HepG2 (cell line): Measurements from ENCODE around the gene RNU6-1. TPM values are rescaled to one million over a fixed set of nuclear protein-coding genes. Genes with fewer than 3 reads are reported as not detected.

ENCODE experiments used
- AGO1 ChIP-seq: fragments of 200-400 bp; formaldehyde crosslinking; IDR thresholded peaks from 2 replicates; pipeline ENCODE4 v1.6.1; 2017; ENCODE audit warnings: mild to moderate bottlenecking, low read depth, low read length, moderate library complexity; ENCODE audit not compliant: poor library complexity, severe bottlenecking
- CCAR2 ChIP-seq: fragments of 200-400 bp; formaldehyde crosslinking; optimal IDR thresholded peaks from 2 replicates; pipeline ENCODE3; 2018; ENCODE audit warnings: low read depth, mild to moderate bottlenecking, low read length, moderate library complexity
- CHCHD3 ChIP-seq: sonication (generic); formaldehyde crosslinking; IDR thresholded peaks from 2 replicates; pipeline ENCODE4 v1.8.0; 2022; ENCODE audit warnings: mild to moderate bottlenecking, missing genetic modification reagents, moderate library complexity
- FUBP1 ChIP-seq: sonication (generic); formaldehyde crosslinking; IDR thresholded peaks from 2 replicates; pipeline ENCODE4 v1.5.1; 2020; ENCODE audit warnings: missing genetic modification reagents, mild to moderate bottlenecking, borderline replicate concordance
- HDAC6 ChIP-seq: fragments of 200-600 bp; sonication (generic); IDR thresholded peaks from 2 replicates; pipeline ENCODE4 v1.7.0; 2017; ENCODE audit warnings: mild to moderate bottlenecking, antibody characterized with exemption, low read length, low read depth
- HMGXB4 ChIP-seq, 2 experiments: sonication (generic) in 1 of 2; formaldehyde crosslinking in 1 of 2; IDR thresholded peaks; 2 replicates each; pipeline versions ENCODE4 v1.4.0 to v1.6.1; 2018 to 2020; ENCODE audit warnings: missing genetic modification reagents in 2 of 2, borderline replicate concordance in 1 of 2, low read depth in 1 of 2, mild to moderate bottlenecking in 1 of 2, missing biosample characterization in 1 of 2
- IRF2 ChIP-seq: IDR thresholded peaks from 2 replicates; pipeline ENCODE4 v1.6.1; 2018; ENCODE audit warnings: missing genetic modification reagents, missing compliant biosample characterization
- POLR2G ChIP-seq: fragments of 200-400 bp; formaldehyde crosslinking; IDR thresholded peaks from 2 replicates; pipeline ENCODE4 v1.6.1; 2018; ENCODE audit warnings: mild to moderate bottlenecking, low read depth, low read length, moderate library complexity
- REL ChIP-seq: sonication (generic); formaldehyde crosslinking; conservative IDR thresholded peaks from 2 replicates; pipeline ENCODE4 v1.8.0; 2022; ENCODE audit warnings: mild to moderate bottlenecking, missing genetic modification reagents, moderate library complexity
- SRSF1 ChIP-seq: fragments of 200-400 bp; formaldehyde crosslinking; optimal IDR thresholded peaks from 2 replicates; pipeline ENCODE3; 2017; ENCODE audit warnings: mild to moderate bottlenecking, low read depth, low read length, moderate library complexity
- ZFYVE20 ChIP-seq: sonication (generic); formaldehyde crosslinking; IDR thresholded peaks from 2 replicates; pipeline ENCODE4 v1.8.0; 2023; ENCODE audit warnings: low read depth, mild to moderate bottlenecking, moderate library complexity, missing genetic modification reagents, borderline replicate concordance
- ZMYM4 ChIP-seq: sonication (generic); formaldehyde crosslinking; IDR thresholded peaks from 2 replicates; pipeline ENCODE4 v1.8.1; 2023; ENCODE audit warnings: mild to moderate bottlenecking, missing genetic modification reagents
- ZNF12 ChIP-seq: sonication (generic); formaldehyde crosslinking; IDR thresholded peaks from 2 replicates; pipeline ENCODE4 v1.5.0; 2020; ENCODE audit warnings: missing genetic modification reagents
- ZNF253 ChIP-seq: sonication (generic); formaldehyde crosslinking; IDR thresholded peaks from 2 replicates; pipeline ENCODE4 v1.8.0; 2022; ENCODE audit warnings: mild to moderate bottlenecking, missing genetic modification reagents, borderline replicate concordance
- ZNF543 ChIP-seq: sonication (generic); formaldehyde crosslinking; IDR thresholded peaks from 2 replicates; pipeline ENCODE4 v1.4.0; 2020; ENCODE audit warnings: mild to moderate bottlenecking, missing genetic modification reagents
- ZNF691 ChIP-seq: sonication (generic); formaldehyde crosslinking; IDR thresholded peaks from 2 replicates; pipeline ENCODE4 v1.4.0; 2020; ENCODE audit warnings: missing genetic modification reagents, low read depth, mild to moderate bottlenecking, borderline replicate concordance
- ZNF800 ChIP-seq: sonication (generic); formaldehyde crosslinking; IDR thresholded peaks from 2 replicates; pipeline ENCODE4 v1.4.0; 2020; ENCODE audit warnings: missing genetic modification reagents
- polyA plus RNA-seq, 8 experiments: library from polyadenylated mRNA; depleted of rRNA in 3 of 8; stranded (reverse) in 7 of 8; unstranded in 1 of 8; fragments of >200 nt; fragmentation: Illumina TruSeq in 4 of 8; extraction: Trizol in 4 of 8; gene quantifications; 2 replicates each; pipeline versions ENCODE4 v1.2.1 to v1.2.3, GENCODE V29; 2011 to 2016; ENCODE audit warnings: low read depth in 4 of 8, missing spikeins in 1 of 8, mixed read lengths in 1 of 8; ENCODE audit not compliant: insufficient read depth in 1 of 8
- total RNA-seq, 5 experiments: library from RNA; depleted of rRNA; stranded (reverse); fragments of >200 nt; fragmentation: Illumina TruSeq; extraction: Trizol; gene quantifications; 2 replicates each; pipeline ENCODE4 v1.2.3, GENCODE V29; 2016; ENCODE audit warnings: low read depth in 1 of 5
- TF ChIP-seq, protein P1 (sequence below): sonication (generic); formaldehyde crosslinking; IDR thresholded peaks from 2 replicates; pipeline ENCODE4 v1.4.0; 2020; ENCODE audit warnings: missing genetic modification reagents

Gene RNU6-1
- total and polyA plus RNA-seq, 2 of the 13 experiments (the other 11 are each of a cell fraction or from before 2014, with no cell fraction given) = under 0.01 TPM; not detected in 1

DNA sequence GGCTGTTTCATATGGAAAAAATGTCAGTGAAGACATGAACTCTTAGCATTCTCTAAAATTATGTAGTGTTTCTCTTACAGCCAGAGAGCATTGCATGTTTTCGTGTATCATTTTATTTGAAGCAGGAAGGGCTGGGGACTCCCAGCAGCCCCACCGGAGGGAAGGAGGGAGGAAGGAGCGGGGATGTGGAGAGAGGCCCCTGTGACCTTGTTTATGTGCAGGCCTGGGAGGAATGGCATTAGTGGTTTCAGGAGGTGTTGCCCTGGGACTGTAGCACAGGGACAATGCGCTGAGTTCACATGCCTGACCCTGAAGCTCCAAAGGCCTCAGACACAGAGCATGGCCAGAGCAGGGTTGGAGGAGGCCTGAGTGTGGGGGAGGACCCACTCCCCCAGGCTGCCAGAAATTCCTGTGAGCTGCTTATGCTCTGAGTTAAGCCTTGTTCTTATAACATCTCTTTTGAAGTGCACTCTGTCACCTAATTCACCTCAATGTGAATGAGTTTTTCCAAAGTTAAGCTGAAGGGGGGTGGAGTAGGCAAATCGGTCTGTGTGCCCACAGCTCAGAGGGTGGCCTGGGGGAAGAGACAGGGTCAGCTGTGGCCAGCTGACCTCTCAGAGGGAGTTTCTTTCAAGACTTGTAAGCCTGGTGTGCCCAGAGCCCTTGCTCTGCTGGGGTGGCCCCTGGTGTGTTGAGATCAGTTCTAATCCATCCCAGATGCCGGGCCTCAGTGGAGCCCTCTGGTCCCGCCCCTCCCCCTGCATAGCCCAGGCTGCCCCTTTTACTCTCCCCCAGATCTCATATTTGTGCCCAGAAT, 3.9 kb upstream of the RNU6-1 start (continued):
- TF ChIP-seq ZNF800 (CRISPR knock-in tag) (no peak), POLR2G (no peak), CCAR2 (no peak), ZNF253 (no peak), HMGXB4 (CRISPR knock-in tag; IDR thresholded peaks at IDR 0.05; ENCODE audit: borderline replicate concordance in 1 of 2, low read depth in 1 of 2) (peak in 1 of 2 experiments; percentile 85; a peak in 3 of 4 replicates), ZFYVE20 (no peak), FUBP1 (CRISPR knock-in tag) (no peak), ZNF691 (CRISPR knock-in tag) (no peak), ZMYM4 (CRISPR knock-in tag) (no peak; the same call in 1 of the 2 replicates), SRSF1 (no peak), HDAC6 (no peak), ZNF12 (CRISPR knock-in tag) (no peak), IRF2 (no peak), REL (no peak), AGO1 (no peak), CHCHD3 (CRISPR knock-in tag) (no peak), ZNF543 (CRISPR knock-in tag) (peak; percentile 84)
- TF ChIP-seq, protein P1, sequence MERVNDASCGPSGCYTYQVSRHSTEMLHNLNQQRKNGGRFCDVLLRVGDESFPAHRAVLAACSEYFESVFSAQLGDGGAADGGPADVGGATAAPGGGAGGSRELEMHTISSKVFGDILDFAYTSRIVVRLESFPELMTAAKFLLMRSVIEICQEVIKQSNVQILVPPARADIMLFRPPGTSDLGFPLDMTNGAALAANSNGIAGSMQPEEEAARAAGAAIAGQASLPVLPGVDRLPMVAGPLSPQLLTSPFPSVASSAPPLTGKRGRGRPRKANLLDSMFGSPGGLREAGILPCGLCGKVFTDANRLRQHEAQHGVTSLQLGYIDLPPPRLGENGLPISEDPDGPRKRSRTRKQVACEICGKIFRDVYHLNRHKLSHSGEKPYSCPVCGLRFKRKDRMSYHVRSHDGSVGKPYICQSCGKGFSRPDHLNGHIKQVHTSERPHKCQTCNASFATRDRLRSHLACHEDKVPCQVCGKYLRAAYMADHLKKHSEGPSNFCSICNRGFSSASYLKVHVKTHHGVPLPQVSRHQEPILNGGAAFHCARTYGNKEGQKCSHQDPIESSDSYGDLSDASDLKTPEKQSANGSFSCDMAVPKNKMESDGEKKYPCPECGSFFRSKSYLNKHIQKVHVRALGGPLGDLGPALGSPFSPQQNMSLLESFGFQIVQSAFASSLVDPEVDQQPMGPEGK (CRISPR knock-in tag) = peak; percentile 94
